HepG2 (cell line): ENCODE measurements around the gene LDLRAD2. TPM values are rescaled to one million over a fixed set of nuclear protein-coding genes. Genes with fewer than 3 reads are reported as not detected.

Source experiments
- CREM ChIP-seq, 2 experiments: sonication (generic) in 1 of 2; formaldehyde crosslinking in 1 of 2; IDR thresholded peaks; 2 replicates each; pipeline versions ENCODE4 v1.4.0 to v1.6.1; 2016 to 2020; ENCODE audit warnings: antibody characterized with exemption in 1 of 2, mild to moderate bottlenecking in 1 of 2, missing genetic modification reagents in 1 of 2
- GZF1 ChIP-seq: sonication (generic); formaldehyde crosslinking; IDR thresholded peaks from 2 replicates; pipeline ENCODE4 v1.5.1; 2020; ENCODE audit warnings: mild to moderate bottlenecking, missing genetic modification reagents
- KDM4B ChIP-seq: sonication (generic); formaldehyde crosslinking; IDR thresholded peaks from 2 replicates; pipeline ENCODE4 v1.4.0; 2020; ENCODE audit warnings: missing genetic modification reagents
- RERE ChIP-seq: IDR thresholded peaks from 2 replicates; pipeline ENCODE4 v1.6.1; 2016; ENCODE audit warnings: low read depth, missing genetic modification reagents, missing compliant biosample characterization
- ZNF891 ChIP-seq: sonication (generic); formaldehyde crosslinking; IDR thresholded peaks from 2 replicates; pipeline ENCODE4 v1.5.0; 2020; ENCODE audit warnings: mild to moderate bottlenecking, missing genetic modification reagents
- polyA plus RNA-seq, 8 experiments: library from polyadenylated mRNA; depleted of rRNA in 3 of 8; stranded (reverse) in 7 of 8; unstranded in 1 of 8; fragments of >200 nt; fragmentation: Illumina TruSeq in 4 of 8; extraction: Trizol in 4 of 8; gene quantifications; 2 replicates each; pipeline versions ENCODE4 v1.2.1 to v1.2.3, GENCODE V29; 2011 to 2016; ENCODE audit warnings: low read depth in 4 of 8, missing spikeins in 1 of 8, mixed read lengths in 1 of 8; ENCODE audit not compliant: insufficient read depth in 1 of 8
- total RNA-seq, 5 experiments: library from RNA; depleted of rRNA; stranded (reverse); fragments of >200 nt; fragmentation: Illumina TruSeq; extraction: Trizol; gene quantifications; 2 replicates each; pipeline ENCODE4 v1.2.3, GENCODE V29; 2016; ENCODE audit warnings: low read depth in 1 of 5
- TF ChIP-seq, protein P1 (sequence below): sonication (generic); formaldehyde crosslinking; IDR thresholded peaks from 2 replicates; pipeline ENCODE4 v1.5.0; 2020; ENCODE audit warnings: missing genetic modification reagents
- TF ChIP-seq, protein P2 (sequence below): sonication (generic); formaldehyde crosslinking; IDR thresholded peaks from 2 replicates; pipeline ENCODE4 v1.9.0; 2021; ENCODE audit warnings: missing genetic modification reagents, mild to moderate bottlenecking, borderline replicate concordance

Gene LDLRAD2
- total and polyA plus RNA-seq, 2 of the 13 experiments (the other 11 are each of a cell fraction or from before 2014, with no cell fraction given), result not detected

DNA sequence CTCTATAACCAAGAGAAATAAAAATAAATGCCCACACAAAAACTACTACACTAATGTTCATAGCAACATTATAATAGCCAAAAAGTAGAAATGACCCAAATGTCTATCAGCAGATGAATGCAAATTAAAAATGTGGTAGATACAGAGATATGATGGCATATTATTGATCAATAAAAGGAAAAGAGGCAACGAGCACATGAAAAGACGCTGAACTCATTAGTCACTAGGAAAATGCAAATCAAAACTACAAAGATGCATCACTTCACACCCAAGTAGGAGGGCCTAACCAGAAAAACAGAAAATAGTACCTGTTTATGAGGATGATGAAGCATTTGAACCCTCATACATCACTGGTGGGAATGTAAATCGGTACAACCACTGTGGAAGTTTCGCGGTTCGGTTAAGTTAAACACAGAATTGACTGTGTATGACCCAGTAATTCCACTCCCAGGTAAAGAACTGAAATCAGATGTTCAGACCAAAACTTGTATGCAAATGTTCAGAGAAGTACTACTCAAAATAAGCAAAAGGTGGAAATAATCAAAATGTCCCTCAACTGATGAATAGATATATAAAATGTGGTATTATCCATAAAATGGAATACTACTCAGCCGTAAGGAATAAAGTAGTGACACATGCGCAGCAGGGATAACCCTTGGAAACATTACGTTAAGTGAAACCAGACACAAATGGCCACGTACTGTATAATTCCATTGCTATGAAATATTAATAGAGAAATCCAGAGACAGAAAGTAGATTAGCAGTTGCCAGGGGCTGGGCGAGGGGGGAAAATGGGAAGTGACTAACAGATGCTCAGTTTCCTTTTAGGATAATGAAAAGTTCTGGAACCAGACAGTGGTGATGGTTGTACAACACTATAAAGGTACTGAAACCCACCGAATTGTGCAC lies 32.2 kb upstream of the LDLRAD2 start (continued):
- TF ChIP-seq RERE (no peak), ZNF891 (CRISPR knock-in tag) (no peak), GZF1 (CRISPR knock-in tag) (no peak), CREM (IDR thresholded peaks at IDR 0.05) (no peak), CREM (CRISPR knock-in tag; IDR thresholded peaks at IDR 0.05) (no peak), KDM4B (no peak)
- TF ChIP-seq, protein P1, sequence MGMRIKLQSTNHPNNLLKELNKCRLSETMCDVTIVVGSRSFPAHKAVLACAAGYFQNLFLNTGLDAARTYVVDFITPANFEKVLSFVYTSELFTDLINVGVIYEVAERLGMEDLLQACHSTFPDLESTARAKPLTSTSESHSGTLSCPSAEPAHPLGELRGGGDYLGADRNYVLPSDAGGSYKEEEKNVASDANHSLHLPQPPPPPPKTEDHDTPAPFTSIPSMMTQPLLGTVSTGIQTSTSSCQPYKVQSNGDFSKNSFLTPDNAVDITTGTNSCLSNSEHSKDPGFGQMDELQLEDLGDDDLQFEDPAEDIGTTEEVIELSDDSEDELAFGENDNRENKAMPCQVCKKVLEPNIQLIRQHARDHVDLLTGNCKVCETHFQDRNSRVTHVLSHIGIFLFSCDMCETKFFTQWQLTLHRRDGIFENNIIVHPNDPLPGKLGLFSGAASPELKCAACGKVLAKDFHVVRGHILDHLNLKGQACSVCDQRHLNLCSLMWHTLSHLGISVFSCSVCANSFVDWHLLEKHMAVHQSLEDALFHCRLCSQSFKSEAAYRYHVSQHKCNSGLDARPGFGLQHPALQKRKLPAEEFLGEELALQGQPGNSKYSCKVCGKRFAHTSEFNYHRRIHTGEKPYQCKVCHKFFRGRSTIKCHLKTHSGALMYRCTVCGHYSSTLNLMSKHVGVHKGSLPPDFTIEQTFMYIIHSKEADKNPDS (CRISPR knock-in tag), result no peak
- TF ChIP-seq, protein P2, sequence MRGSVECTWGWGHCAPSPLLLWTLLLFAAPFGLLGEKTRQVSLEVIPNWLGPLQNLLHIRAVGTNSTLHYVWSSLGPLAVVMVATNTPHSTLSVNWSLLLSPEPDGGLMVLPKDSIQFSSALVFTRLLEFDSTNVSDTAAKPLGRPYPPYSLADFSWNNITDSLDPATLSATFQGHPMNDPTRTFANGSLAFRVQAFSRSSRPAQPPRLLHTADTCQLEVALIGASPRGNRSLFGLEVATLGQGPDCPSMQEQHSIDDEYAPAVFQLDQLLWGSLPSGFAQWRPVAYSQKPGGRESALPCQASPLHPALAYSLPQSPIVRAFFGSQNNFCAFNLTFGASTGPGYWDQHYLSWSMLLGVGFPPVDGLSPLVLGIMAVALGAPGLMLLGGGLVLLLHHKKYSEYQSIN (CRISPR knock-in tag), result no peak
